HepG2 (cell line): ENCODE measurements around the gene HLA-DMB. TPM values are rescaled to one million over a fixed set of nuclear protein-coding genes. Genes with fewer than 3 reads are reported as not detected.

ENCODE experiments used
- EP300 ChIP-seq, 3 experiments: sonication (generic) in 1 of 3; formaldehyde crosslinking in 1 of 3; IDR thresholded peaks; 2 replicates each; pipeline versions ENCODE4 v1.5.1 to v1.6.1; 2011 to 2020; ENCODE audit warnings: low read depth in 2 of 3, low read length in 2 of 3, borderline replicate concordance in 1 of 3, improper control_type of control experiment in 1 of 3, mild to moderate bottlenecking in 1 of 3, missing genetic modification reagents in 1 of 3, moderate library complexity in 1 of 3
- JARID2 ChIP-seq: sonication (generic); formaldehyde crosslinking; IDR thresholded peaks from 2 replicates; pipeline ENCODE4 v1.8.1; 2023; ENCODE audit warnings: missing genetic modification reagents, inconsistent platforms; ENCODE audit not compliant: insufficient replicate concordance
- MTA1 ChIP-seq: sonication (generic); formaldehyde crosslinking; IDR thresholded peaks from 2 replicates; pipeline ENCODE4 v1.4.0; 2020; ENCODE audit warnings: missing genetic modification reagents, mild to moderate bottlenecking, borderline replicate concordance
- RORA ChIP-seq: sonication (generic); formaldehyde crosslinking; IDR thresholded peaks from 2 replicates; pipeline ENCODE4 v1.5.0; 2020; ENCODE audit warnings: mild to moderate bottlenecking, missing genetic modification reagents, moderate library complexity
- ZNF17 ChIP-seq: sonication (generic); formaldehyde crosslinking; IDR thresholded peaks from 2 replicates; pipeline ENCODE4 v1.5.0; 2020; ENCODE audit warnings: mild to moderate bottlenecking, missing genetic modification reagents
- ZNF333 ChIP-seq: sonication (generic); formaldehyde crosslinking; IDR thresholded peaks from 2 replicates; pipeline ENCODE4 v1.4.0; 2020; ENCODE audit warnings: mild to moderate bottlenecking, missing genetic modification reagents, borderline replicate concordance
- ZNF746 ChIP-seq: sonication (generic); formaldehyde crosslinking; IDR thresholded peaks from 2 replicates; pipeline ENCODE4 v1.8.0; 2022; ENCODE audit warnings: mild to moderate bottlenecking, missing genetic modification reagents
- ZNF776 ChIP-seq: sonication (generic); formaldehyde crosslinking; IDR thresholded peaks from 2 replicates; pipeline ENCODE4 v1.4.0; 2020; ENCODE audit warnings: mild to moderate bottlenecking, missing genetic modification reagents
- polyA plus RNA-seq, 8 experiments: library from polyadenylated mRNA; depleted of rRNA in 3 of 8; stranded (reverse) in 7 of 8; unstranded in 1 of 8; fragments of >200 nt; fragmentation: Illumina TruSeq in 4 of 8; extraction: Trizol in 4 of 8; gene quantifications; 2 replicates each; pipeline versions ENCODE4 v1.2.1 to v1.2.3, GENCODE V29; 2011 to 2016; ENCODE audit warnings: low read depth in 4 of 8, missing spikeins in 1 of 8, mixed read lengths in 1 of 8; ENCODE audit not compliant: insufficient read depth in 1 of 8
- total RNA-seq, 5 experiments: library from RNA; depleted of rRNA; stranded (reverse); fragments of >200 nt; fragmentation: Illumina TruSeq; extraction: Trizol; gene quantifications; 2 replicates each; pipeline ENCODE4 v1.2.3, GENCODE V29; 2016; ENCODE audit warnings: low read depth in 1 of 5
- TF ChIP-seq, protein P1 (sequence below): sonication (generic); formaldehyde crosslinking; IDR thresholded peaks from 2 replicates; pipeline ENCODE4; 2020; ENCODE audit warnings: missing genetic modification reagents, mild to moderate bottlenecking, borderline replicate concordance
- TF ChIP-seq, protein P2 (sequence below): sonication (generic); formaldehyde crosslinking; IDR thresholded peaks from 2 replicates; pipeline ENCODE4 v1.5.1; 2020; ENCODE audit warnings: mild to moderate bottlenecking, missing genetic modification reagents
- TF ChIP-seq, protein P3 (sequence below): sonication (generic); formaldehyde crosslinking; conservative IDR thresholded peaks from 2 replicates; pipeline ENCODE4 v1.8.0; 2022; ENCODE audit warnings: mild to moderate bottlenecking, moderate library complexity, missing genetic modification reagents
- TF ChIP-seq, protein P4 (sequence below): sonication (generic); formaldehyde crosslinking; conservative IDR thresholded peaks from 2 replicates; pipeline ENCODE4 v1.8.1; 2023; ENCODE audit warnings: missing genetic modification reagents
- TF ChIP-seq, protein P5 (sequence below): sonication (generic); formaldehyde crosslinking; IDR thresholded peaks from 2 replicates; pipeline ENCODE4 v1.4.0; 2020; ENCODE audit warnings: missing genetic modification reagents, borderline replicate concordance

The HLA-DMB gene
- total and polyA plus RNA-seq, 2 of the 13 experiments (the other 11 are each of a cell fraction or from before 2014, with no cell fraction given) = not detected

DNA sequence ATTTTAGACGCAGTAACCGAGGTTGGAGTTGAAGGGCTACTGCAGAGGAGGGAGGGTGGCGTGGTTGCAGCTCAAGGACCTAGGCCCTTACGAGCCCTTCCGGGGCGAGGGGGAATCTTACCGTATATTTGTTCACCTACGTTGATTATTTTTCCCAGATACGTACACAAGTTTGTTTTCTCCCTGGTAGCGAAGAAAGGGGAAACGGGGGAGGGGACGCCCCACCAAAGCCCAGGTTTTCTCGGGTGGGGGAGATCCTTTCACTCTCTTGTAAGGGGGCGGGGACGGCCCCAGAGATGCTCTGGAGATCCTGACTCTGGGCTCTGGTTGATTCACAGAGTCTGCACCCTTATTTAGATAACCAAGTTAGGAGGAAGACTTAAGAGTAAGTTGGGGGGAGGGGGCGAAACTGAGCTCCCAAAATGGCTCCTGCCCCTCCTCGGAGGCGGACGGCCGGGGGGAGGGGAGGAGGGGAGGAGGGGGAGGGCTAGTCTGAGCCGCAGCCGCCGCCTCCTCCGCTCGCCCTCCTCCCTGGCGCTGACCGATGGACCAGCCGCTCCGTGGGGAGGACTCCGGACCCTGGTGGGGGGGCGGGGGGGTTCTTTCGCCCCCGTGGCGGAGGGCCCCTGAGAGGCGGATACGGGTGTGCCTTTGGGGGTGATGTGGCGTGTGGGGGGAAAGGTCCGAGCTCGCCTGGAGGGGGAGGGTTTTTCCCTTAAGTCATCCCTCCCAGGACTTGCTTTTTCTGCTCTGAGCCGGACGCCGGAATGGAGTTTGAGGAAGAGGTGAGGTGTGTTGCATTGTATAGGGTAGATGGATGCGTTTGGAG lies 29.8 kb upstream of the HLA-DMB start (continued):
- peak; percentile 68; the same call in 1 of the 2 replicates for TF ChIP-seq ZNF333 (CRISPR knock-in tag)
- TF ChIP-seq, protein P1, sequence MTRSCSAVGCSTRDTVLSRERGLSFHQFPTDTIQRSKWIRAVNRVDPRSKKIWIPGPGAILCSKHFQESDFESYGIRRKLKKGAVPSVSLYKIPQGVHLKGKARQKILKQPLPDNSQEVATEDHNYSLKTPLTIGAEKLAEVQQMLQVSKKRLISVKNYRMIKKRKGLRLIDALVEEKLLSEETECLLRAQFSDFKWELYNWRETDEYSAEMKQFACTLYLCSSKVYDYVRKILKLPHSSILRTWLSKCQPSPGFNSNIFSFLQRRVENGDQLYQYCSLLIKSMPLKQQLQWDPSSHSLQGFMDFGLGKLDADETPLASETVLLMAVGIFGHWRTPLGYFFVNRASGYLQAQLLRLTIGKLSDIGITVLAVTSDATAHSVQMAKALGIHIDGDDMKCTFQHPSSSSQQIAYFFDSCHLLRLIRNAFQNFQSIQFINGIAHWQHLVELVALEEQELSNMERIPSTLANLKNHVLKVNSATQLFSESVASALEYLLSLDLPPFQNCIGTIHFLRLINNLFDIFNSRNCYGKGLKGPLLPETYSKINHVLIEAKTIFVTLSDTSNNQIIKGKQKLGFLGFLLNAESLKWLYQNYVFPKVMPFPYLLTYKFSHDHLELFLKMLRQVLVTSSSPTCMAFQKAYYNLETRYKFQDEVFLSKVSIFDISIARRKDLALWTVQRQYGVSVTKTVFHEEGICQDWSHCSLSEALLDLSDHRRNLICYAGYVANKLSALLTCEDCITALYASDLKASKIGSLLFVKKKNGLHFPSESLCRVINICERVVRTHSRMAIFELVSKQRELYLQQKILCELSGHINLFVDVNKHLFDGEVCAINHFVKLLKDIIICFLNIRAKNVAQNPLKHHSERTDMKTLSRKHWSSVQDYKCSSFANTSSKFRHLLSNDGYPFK (CRISPR knock-in tag) = 0 out of 2 replicates have a peak, but pooled peaks have one; percentile 4
- 0 out of 2 replicates have a peak, but pooled peaks have one; percentile 7 for TF ChIP-seq MTA1
- TF ChIP-seq ZNF746 (CRISPR knock-in tag) = peak; percentile 92
- TF ChIP-seq ZNF776 = no peak
- TF ChIP-seq EP300 (IDR thresholded peaks at IDR 0.05; ENCODE audit: low read depth in 2 of 2, low read length in 2 of 2) = peak in 1 of 2 experiments; percentile 50; a peak in 1 of 4 replicates
- 0 out of 2 replicates have a peak, but pooled peaks have one; percentile 13 for TF ChIP-seq EP300 (CRISPR knock-in tag; IDR thresholded peaks at IDR 0.05; ENCODE audit: borderline replicate concordance)
- TF ChIP-seq ZNF17 (CRISPR knock-in tag) = 0 out of 2 replicates have a peak, but pooled peaks have one; percentile 17
- TF ChIP-seq JARID2 (CRISPR knock-in tag) = no peak
- TF ChIP-seq, protein P2, sequence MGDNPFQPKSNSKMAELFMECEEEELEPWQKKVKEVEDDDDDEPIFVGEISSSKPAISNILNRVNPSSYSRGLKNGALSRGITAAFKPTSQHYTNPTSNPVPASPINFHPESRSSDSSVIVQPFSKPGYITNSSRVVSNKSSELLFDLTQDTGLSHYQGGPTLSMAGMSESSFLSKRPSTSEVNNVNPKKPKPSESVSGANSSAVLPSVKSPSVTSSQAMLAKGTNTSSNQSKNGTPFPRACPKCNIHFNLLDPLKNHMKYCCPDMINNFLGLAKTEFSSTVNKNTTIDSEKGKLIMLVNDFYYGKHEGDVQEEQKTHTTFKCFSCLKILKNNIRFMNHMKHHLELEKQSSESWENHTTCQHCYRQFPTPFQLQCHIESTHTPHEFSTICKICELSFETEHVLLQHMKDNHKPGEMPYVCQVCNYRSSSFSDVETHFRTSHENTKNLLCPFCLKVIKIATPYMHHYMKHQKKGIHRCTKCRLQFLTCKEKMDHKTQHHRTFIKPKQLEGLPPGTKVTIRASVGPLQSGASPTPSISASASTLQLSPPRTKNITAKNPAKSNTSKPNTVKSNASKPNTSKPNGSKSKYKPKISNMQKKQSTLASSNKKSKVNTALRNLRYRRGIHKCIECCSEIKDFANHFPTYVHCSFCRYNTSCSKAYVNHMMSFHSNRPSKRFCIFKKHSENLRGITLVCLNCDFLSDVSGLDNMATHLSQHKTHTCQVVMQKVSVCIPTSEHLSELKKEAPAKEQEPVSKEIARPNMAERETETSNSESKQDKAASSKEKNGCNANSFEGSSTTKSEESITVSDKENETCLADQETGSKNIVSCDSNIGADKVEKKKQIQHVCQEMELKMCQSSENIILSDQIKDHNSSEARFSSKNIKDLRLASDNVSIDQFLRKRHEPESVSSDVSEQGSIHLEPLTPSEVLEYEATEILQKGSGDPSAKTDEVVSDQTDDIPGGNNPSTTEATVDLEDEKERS (CRISPR knock-in tag) = no peak
- TF ChIP-seq, protein P3, sequence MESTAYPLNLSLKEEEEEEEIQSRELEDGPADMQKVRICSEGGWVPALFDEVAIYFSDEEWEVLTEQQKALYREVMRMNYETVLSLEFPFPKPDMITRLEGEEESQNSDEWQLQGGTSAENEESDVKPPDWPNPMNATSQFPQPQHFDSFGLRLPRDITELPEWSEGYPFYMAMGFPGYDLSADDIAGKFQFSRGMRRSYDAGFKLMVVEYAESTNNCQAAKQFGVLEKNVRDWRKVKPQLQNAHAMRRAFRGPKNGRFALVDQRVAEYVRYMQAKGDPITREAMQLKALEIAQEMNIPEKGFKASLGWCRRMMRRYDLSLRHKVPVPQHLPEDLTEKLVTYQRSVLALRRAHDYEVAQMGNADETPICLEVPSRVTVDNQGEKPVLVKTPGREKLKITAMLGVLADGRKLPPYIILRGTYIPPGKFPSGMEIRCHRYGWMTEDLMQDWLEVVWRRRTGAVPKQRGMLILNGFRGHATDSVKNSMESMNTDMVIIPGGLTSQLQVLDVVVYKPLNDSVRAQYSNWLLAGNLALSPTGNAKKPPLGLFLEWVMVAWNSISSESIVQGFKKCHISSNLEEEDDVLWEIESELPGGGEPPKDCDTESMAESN (CRISPR knock-in tag) = no peak; the same call in 1 of the 2 replicates
- TF ChIP-seq RORA = no peak
- TF ChIP-seq, protein P4, sequence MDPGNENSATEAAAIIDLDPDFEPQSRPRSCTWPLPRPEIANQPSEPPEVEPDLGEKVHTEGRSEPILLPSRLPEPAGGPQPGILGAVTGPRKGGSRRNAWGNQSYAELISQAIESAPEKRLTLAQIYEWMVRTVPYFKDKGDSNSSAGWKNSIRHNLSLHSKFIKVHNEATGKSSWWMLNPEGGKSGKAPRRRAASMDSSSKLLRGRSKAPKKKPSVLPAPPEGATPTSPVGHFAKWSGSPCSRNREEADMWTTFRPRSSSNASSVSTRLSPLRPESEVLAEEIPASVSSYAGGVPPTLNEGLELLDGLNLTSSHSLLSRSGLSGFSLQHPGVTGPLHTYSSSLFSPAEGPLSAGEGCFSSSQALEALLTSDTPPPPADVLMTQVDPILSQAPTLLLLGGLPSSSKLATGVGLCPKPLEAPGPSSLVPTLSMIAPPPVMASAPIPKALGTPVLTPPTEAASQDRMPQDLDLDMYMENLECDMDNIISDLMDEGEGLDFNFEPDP (CRISPR knock-in tag) = 0 out of 2 replicates have a peak, but pooled peaks have one; percentile 76
- TF ChIP-seq, protein P5, sequence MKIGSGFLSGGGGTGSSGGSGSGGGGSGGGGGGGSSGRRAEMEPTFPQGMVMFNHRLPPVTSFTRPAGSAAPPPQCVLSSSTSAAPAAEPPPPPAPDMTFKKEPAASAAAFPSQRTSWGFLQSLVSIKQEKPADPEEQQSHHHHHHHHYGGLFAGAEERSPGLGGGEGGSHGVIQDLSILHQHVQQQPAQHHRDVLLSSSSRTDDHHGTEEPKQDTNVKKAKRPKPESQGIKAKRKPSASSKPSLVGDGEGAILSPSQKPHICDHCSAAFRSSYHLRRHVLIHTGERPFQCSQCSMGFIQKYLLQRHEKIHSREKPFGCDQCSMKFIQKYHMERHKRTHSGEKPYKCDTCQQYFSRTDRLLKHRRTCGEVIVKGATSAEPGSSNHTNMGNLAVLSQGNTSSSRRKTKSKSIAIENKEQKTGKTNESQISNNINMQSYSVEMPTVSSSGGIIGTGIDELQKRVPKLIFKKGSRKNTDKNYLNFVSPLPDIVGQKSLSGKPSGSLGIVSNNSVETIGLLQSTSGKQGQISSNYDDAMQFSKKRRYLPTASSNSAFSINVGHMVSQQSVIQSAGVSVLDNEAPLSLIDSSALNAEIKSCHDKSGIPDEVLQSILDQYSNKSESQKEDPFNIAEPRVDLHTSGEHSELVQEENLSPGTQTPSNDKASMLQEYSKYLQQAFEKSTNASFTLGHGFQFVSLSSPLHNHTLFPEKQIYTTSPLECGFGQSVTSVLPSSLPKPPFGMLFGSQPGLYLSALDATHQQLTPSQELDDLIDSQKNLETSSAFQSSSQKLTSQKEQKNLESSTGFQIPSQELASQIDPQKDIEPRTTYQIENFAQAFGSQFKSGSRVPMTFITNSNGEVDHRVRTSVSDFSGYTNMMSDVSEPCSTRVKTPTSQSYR = peak; percentile 61; the same call in 1 of the 2 replicates
